OCI-LY7 (cell line): ENCODE measurements around the gene DNAJC1.

Experiments
- CTCF ChIP-seq: fragments of 200-600 bp; sonication (generic); conservative IDR thresholded peaks from 2 replicates; pipeline ENCODE4 v1.5.1; 2014; ENCODE audit warnings: mild to moderate bottlenecking, antibody characterized with exemption, low read length, moderate library complexity, mixed read lengths
- EZH2phosphoT487 ChIP-seq: fragments of 200-600 bp; sonication (generic); IDR thresholded peaks from 2 replicates; pipeline ENCODE4 v1.6.1; 2018; ENCODE audit warnings: low read depth, borderline replicate concordance, mild to moderate bottlenecking, mixed run types, antibody characterized with exemption, low read length, moderate library complexity, mixed read lengths

GRCh38 chr10:21832821-21833130 is 170.8 kb downstream of the DNAJC1 start:
- TF ChIP-seq CTCF (no peak), EZH2phosphoT487 (no peak)
